K562 (cell line): Measurements from ENCODE around the gene DST. TPM values are rescaled to one million over a fixed set of nuclear protein-coding genes. Genes with fewer than 3 reads are reported as not detected.
A peak's percentile ranks its signal among the peaks of the same experiment; 100 is the strongest.

ENCODE experiments used
- CREB3 ChIP-seq: fragments of 450-650 bp; conservative IDR thresholded peaks from 2 replicates; pipeline ENCODE4 v1.6.1; 2016; ENCODE audit warnings: missing genetic modification characterization, low read depth, mild to moderate bottlenecking, missing compliant biosample characterization, moderate library complexity
- FOXK1 ChIP-seq: sonication (generic); formaldehyde crosslinking; IDR thresholded peaks from 2 replicates; pipeline ENCODE4 v1.8.0; 2022; ENCODE audit warnings: missing genetic modification reagents, mild to moderate bottlenecking, borderline replicate concordance
- KLF10 ChIP-seq: fragments of 250-450 bp; sonication (Bioruptor Pico); IDR thresholded peaks from 2 replicates; pipeline ENCODE4 v1.6.1; 2021; ENCODE audit warnings: matching md5 sums
- L3MBTL2 ChIP-seq: fragments of 450-650 bp; IDR thresholded peaks from 2 replicates; pipeline ENCODE4 v1.6.1; 2016; ENCODE audit warnings: mild to moderate bottlenecking, moderate library complexity
- TFAM ChIP-seq: fragments of 250-450 bp; sonication (Bioruptor Pico); conservative IDR thresholded peaks from 2 replicates; pipeline ENCODE4 v1.5.0; 2021; ENCODE audit warnings: mild to moderate bottlenecking, moderate library complexity
- polyA plus RNA-seq, 8 experiments: library from polyadenylated mRNA; depleted of rRNA in 4 of 8; stranded (reverse) in 5 of 8; unstranded in 3 of 8; fragments of >200 nt; fragmentation: Nextera tagmentation in 2 of 8; fragmentation: Illumina TruSeq in 1 of 8; extraction: Ambion mirVana in 2 of 8; extraction: Trizol in 1 of 8; gene quantifications; 2 replicates each; pipeline versions ENCODE4 v1.2.1 to v1.2.3, GENCODE V29; 2011 to 2014; ENCODE audit warnings: inconsistent platforms in 1 of 8, missing spikeins in 1 of 8
- total RNA-seq, 7 experiments: library from RNA; depleted of rRNA in 6 of 7; stranded (reverse); fragments of >200 nt in 6 of 7; fragmentation: Illumina TruSeq in 2 of 7; extraction: Trizol in 2 of 7; gene quantifications; 2 replicates each; pipeline versions ENCODE4 v1.2.1 to v1.2.3, GENCODE V29; 2011 to 2021; ENCODE audit warnings: low replicate concordance in 1 of 7
- TF ChIP-seq, protein P1 (sequence below): fragments of 200-600 bp; sonication (generic); IDR thresholded peaks from one replicate; pipeline ENCODE4 v1.6.1; 2012; ENCODE audit warnings: mild to moderate bottlenecking, low read depth, low read length, inconsistent platforms
- TF ChIP-seq, protein P2 (sequence below): fragments of 250-450 bp; sonication (Bioruptor Pico); IDR thresholded peaks from 2 replicates; pipeline ENCODE4 v1.4.0; 2020; ENCODE audit warnings: mild to moderate bottlenecking, moderate library complexity, borderline replicate concordance

The DST gene
- total and polyA plus RNA-seq, 9 of the 15 experiments (the other 6 are each of a cell fraction or from before 2014, with no cell fraction given): 5.2 to 21.9 (median 13.3) TPM

GRCh38 chr6:56541030-56541600, 101.6 kb downstream of the DST start (continued):
- TF ChIP-seq, protein P1, sequence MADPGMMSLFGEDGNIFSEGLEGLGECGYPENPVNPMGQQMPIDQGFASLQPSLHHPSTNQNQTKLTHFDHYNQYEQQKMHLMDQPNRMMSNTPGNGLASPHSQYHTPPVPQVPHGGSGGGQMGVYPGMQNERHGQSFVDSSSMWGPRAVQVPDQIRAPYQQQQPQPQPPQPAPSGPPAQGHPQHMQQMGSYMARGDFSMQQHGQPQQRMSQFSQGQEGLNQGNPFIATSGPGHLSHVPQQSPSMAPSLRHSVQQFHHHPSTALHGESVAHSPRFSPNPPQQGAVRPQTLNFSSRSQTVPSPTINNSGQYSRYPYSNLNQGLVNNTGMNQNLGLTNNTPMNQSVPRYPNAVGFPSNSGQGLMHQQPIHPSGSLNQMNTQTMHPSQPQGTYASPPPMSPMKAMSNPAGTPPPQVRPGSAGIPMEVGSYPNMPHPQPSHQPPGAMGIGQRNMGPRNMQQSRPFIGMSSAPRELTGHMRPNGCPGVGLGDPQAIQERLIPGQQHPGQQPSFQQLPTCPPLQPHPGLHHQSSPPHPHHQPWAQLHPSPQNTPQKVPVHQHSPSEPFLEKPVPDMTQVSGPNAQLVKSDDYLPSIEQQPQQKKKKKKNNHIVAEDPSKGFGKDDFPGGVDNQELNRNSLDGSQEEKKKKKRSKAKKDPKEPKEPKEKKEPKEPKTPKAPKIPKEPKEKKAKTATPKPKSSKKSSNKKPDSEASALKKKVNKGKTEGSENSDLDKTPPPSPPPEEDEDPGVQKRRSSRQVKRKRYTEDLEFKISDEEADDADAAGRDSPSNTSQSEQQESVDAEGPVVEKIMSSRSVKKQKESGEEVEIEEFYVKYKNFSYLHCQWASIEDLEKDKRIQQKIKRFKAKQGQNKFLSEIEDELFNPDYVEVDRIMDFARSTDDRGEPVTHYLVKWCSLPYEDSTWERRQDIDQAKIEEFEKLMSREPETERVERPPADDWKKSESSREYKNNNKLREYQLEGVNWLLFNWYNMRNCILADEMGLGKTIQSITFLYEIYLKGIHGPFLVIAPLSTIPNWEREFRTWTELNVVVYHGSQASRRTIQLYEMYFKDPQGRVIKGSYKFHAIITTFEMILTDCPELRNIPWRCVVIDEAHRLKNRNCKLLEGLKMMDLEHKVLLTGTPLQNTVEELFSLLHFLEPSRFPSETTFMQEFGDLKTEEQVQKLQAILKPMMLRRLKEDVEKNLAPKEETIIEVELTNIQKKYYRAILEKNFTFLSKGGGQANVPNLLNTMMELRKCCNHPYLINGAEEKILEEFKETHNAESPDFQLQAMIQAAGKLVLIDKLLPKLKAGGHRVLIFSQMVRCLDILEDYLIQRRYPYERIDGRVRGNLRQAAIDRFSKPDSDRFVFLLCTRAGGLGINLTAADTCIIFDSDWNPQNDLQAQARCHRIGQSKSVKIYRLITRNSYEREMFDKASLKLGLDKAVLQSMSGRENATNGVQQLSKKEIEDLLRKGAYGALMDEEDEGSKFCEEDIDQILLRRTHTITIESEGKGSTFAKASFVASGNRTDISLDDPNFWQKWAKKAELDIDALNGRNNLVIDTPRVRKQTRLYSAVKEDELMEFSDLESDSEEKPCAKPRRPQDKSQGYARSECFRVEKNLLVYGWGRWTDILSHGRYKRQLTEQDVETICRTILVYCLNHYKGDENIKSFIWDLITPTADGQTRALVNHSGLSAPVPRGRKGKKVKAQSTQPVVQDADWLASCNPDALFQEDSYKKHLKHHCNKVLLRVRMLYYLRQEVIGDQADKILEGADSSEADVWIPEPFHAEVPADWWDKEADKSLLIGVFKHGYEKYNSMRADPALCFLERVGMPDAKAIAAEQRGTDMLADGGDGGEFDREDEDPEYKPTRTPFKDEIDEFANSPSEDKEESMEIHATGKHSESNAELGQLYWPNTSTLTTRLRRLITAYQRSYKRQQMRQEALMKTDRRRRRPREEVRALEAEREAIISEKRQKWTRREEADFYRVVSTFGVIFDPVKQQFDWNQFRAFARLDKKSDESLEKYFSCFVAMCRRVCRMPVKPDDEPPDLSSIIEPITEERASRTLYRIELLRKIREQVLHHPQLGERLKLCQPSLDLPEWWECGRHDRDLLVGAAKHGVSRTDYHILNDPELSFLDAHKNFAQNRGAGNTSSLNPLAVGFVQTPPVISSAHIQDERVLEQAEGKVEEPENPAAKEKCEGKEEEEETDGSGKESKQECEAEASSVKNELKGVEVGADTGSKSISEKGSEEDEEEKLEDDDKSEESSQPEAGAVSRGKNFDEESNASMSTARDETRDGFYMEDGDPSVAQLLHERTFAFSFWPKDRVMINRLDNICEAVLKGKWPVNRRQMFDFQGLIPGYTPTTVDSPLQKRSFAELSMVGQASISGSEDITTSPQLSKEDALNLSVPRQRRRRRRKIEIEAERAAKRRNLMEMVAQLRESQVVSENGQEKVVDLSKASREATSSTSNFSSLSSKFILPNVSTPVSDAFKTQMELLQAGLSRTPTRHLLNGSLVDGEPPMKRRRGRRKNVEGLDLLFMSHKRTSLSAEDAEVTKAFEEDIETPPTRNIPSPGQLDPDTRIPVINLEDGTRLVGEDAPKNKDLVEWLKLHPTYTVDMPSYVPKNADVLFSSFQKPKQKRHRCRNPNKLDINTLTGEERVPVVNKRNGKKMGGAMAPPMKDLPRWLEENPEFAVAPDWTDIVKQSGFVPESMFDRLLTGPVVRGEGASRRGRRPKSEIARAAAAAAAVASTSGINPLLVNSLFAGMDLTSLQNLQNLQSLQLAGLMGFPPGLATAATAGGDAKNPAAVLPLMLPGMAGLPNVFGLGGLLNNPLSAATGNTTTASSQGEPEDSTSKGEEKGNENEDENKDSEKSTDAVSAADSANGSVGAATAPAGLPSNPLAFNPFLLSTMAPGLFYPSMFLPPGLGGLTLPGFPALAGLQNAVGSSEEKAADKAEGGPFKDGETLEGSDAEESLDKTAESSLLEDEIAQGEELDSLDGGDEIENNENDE: no peak
- TF ChIP-seq KLF10 (CRISPR knock-in tag): no peak
- peak; percentile 88 for TF ChIP-seq L3MBTL2
- TF ChIP-seq, protein P2, sequence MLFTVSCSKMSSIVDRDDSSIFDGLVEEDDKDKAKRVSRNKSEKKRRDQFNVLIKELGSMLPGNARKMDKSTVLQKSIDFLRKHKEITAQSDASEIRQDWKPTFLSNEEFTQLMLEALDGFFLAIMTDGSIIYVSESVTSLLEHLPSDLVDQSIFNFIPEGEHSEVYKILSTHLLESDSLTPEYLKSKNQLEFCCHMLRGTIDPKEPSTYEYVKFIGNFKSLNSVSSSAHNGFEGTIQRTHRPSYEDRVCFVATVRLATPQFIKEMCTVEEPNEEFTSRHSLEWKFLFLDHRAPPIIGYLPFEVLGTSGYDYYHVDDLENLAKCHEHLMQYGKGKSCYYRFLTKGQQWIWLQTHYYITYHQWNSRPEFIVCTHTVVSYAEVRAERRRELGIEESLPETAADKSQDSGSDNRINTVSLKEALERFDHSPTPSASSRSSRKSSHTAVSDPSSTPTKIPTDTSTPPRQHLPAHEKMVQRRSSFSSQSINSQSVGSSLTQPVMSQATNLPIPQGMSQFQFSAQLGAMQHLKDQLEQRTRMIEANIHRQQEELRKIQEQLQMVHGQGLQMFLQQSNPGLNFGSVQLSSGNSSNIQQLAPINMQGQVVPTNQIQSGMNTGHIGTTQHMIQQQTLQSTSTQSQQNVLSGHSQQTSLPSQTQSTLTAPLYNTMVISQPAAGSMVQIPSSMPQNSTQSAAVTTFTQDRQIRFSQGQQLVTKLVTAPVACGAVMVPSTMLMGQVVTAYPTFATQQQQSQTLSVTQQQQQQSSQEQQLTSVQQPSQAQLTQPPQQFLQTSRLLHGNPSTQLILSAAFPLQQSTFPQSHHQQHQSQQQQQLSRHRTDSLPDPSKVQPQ (CRISPR knock-in tag): no peak
- no peak for TF ChIP-seq TFAM (CRISPR knock-in tag)
- TF ChIP-seq CREB3 (tag): no peak
- TF ChIP-seq FOXK1: no peak
- TF ChIP-seq, all 486 proteins: peak for 10
